DOHH2 (cell line): ENCODE data around the gene SYNDIG1L.

Experiments
- H3F3A ChIP-seq: fragments of 200-600 bp; sonication (generic), shearing (Covaris generic); 2 replicates; pipeline ENCODE4 v1.6.0; 2016; ENCODE audit warnings: antibody characterized with exemption, mild to moderate bottlenecking; ENCODE audit not compliant: control insufficient read depth, insufficient read depth
- H3K27ac ChIP-seq: fragments of 200-600 bp; sonication (generic); 2 replicates; pipeline ENCODE4 v1.5.1; 2014; ENCODE audit warnings: low read depth, mild to moderate bottlenecking, low read length, moderate library complexity
- H3K27me3 ChIP-seq: fragments of 200-600 bp; sonication (generic); 2 replicates; pipeline ENCODE4 v1.6.1; 2014; ENCODE audit warnings: mild to moderate bottlenecking, low read length, mixed read lengths; ENCODE audit not compliant: control insufficient read depth
- H3K36me3 ChIP-seq: fragments of 200-600 bp; sonication (generic); 2 replicates; pipeline ENCODE4 v1.6.1; 2014; ENCODE audit warnings: mild to moderate bottlenecking, low read length, moderate library complexity, mixed read lengths; ENCODE audit not compliant: control insufficient read depth
- H3K4me1 ChIP-seq: fragments of 200-600 bp; sonication (generic); 2 replicates; pipeline ENCODE4 v1.6.1; 2014; ENCODE audit warnings: mild to moderate bottlenecking, low read length, mixed read lengths; ENCODE audit not compliant: control insufficient read depth
- H3K4me2 ChIP-seq: fragments of 200-600 bp; sonication (generic); 2 replicates; pipeline ENCODE4 v1.6.0; 2014; ENCODE audit warnings: mild to moderate bottlenecking, low read length, moderate library complexity
- H3K4me3 ChIP-seq: fragments of 200-600 bp; sonication (generic); 2 replicates; pipeline ENCODE4 v1.5.1; 2014; ENCODE audit warnings: mild to moderate bottlenecking, low read length, mixed read lengths
- H3K79me2 ChIP-seq: fragments of 200-600 bp; sonication (generic); 2 replicates; pipeline ENCODE4 v1.6.1; 2014; ENCODE audit warnings: mild to moderate bottlenecking, low read length, mixed read lengths; ENCODE audit not compliant: control insufficient read depth
- H3K9me2 ChIP-seq: fragments of 200-600 bp; sonication (generic); replicated peaks from 2 replicates; pipeline ENCODE4 v1.6.1; 2014; ENCODE audit warnings: mild to moderate bottlenecking, low read length, mixed read lengths; ENCODE audit not compliant: control insufficient read depth
- H3K9me3 ChIP-seq: fragments of 200-600 bp; sonication (generic); 2 replicates; pipeline ENCODE4 v1.6.1; 2014; ENCODE audit warnings: antibody characterized with exemption, low read length, mixed read lengths; ENCODE audit not compliant: control insufficient read depth, insufficient read depth
- H4K20me1 ChIP-seq: fragments of 200-600 bp; sonication (generic); 2 replicates; pipeline ENCODE4 v1.6.0; 2014; ENCODE audit warnings: low read depth, mild to moderate bottlenecking, antibody characterized with exemption, low read length, moderate library complexity; ENCODE audit not compliant: control insufficient read depth, insufficient read depth
- EZH2phosphoT487 ChIP-seq: fragments of 200-600 bp; sonication (generic); IDR thresholded peaks from 2 replicates; pipeline ENCODE4 v1.6.1; 2017; ENCODE audit warnings: borderline replicate concordance, mild to moderate bottlenecking, antibody characterized with exemption, low read length, moderate library complexity, mixed read lengths
- TF ChIP-seq, protein P1 (sequence below): fragments of 200-600 bp; sonication (generic); IDR thresholded peaks from one replicate; pipeline ENCODE4 v1.5.1; 2014; ENCODE audit warnings: antibody characterized with exemption, mild to moderate bottlenecking, low read depth, low read length; ENCODE audit not compliant: poor library complexity, severe bottlenecking

Gene SYNDIG1L

DNA sequence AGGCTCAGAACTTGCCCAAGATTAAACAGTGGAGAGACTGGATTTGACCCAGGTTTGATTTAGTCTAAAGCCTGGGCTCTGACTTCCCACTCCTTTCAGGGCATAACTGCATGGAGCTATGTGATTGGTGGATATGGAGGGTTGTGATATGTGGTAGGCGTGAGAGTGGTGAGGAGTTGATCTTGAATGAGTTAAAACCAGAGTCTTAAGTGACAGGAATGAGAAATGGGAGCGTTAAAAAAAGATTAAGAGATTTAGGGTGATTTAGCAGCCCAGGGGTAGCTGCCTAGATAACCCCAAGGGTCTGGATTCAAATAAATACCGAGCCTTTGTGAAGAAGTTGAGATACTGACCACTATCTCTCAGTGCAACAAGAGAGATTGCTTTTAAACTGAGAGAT is 8.4 kb downstream of the SYNDIG1L start:
- Histone ChIP-seq H3K36me3 (no peaks in the 10 kb centered on the region), H3F3A (no peaks in the 10 kb centered on the region), H3K27ac (no peak overlapping the region), H3K9me2 (no peaks in the 10 kb centered on the region), H3K4me1 (no peaks in the 10 kb centered on the region), H3K79me2 (no peaks in the 10 kb centered on the region), H3K9me3 (no peaks in the 10 kb centered on the region), H3K4me2 (no peak overlapping the region), H3K4me3 (no peak overlapping the region), H3K27me3 (peaks cover 20% of the 10 kb centered on the region), H4K20me1 (peaks cover 5% of the 10 kb centered on the region; the same call in 1 of the 2 replicates)
- TF ChIP-seq EZH2phosphoT487, result no peak
- TF ChIP-seq, protein P1, sequence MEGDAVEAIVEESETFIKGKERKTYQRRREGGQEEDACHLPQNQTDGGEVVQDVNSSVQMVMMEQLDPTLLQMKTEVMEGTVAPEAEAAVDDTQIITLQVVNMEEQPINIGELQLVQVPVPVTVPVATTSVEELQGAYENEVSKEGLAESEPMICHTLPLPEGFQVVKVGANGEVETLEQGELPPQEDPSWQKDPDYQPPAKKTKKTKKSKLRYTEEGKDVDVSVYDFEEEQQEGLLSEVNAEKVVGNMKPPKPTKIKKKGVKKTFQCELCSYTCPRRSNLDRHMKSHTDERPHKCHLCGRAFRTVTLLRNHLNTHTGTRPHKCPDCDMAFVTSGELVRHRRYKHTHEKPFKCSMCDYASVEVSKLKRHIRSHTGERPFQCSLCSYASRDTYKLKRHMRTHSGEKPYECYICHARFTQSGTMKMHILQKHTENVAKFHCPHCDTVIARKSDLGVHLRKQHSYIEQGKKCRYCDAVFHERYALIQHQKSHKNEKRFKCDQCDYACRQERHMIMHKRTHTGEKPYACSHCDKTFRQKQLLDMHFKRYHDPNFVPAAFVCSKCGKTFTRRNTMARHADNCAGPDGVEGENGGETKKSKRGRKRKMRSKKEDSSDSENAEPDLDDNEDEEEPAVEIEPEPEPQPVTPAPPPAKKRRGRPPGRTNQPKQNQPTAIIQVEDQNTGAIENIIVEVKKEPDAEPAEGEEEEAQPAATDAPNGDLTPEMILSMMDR, result no peak

DNA sequence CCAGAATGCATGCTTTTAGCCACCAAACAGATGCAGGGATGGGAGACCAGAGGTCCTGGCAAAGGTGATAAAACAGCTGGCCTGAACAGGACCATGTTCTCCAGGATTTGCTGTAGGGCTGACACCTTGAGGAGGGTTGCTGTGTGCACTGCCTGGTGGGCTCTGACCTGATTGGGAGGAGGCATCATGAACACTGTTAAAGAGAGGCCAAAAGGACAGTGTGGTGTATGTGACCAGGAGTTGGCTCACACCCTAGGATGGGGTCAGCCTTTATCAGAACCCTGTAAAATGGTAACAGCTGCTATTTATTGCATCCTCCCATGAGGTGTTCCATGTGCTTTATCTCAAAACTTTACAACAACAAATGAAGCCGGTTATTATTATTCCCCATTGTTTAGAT is 8.8 kb downstream of the SYNDIG1L start:
- no peaks in the 10 kb centered on the region for H3K36me3 ChIP-seq
- no peak overlapping the region for H3K4me2 ChIP-seq
- TF ChIP-seq, protein P1, result no peak
- no peak for TF ChIP-seq EZH2phosphoT487
- H3K4me3 ChIP-seq, result no peak overlapping the region
- H3F3A ChIP-seq, result no peaks in the 10 kb centered on the region
- H3K4me1 ChIP-seq, result no peaks in the 10 kb centered on the region
- H3K27ac ChIP-seq, result no peak overlapping the region
- peaks cover 5% of the 10 kb centered on the region; the same call in 1 of the 2 replicates for H4K20me1 ChIP-seq
- peaks cover 20% of the 10 kb centered on the region for H3K27me3 ChIP-seq
- H3K9me3 ChIP-seq, result no peaks in the 10 kb centered on the region
- no peaks in the 10 kb centered on the region for H3K9me2 ChIP-seq
- no peaks in the 10 kb centered on the region for H3K79me2 ChIP-seq

DNA sequence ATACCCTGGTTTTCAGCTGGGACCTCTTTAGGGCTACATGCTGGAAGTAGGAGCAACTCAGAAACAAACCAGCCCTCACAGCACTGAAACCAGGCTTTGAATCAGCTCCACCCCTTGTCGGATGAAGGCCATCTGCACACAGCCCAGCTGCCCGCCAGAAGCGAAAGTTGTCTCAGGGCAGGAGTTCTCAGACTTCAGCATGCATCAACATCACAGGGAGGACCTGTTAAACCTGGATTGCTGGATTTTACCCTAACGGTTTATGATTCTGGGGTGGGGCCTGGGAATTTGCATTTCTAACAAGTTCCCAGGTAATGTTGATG is 10.9 kb downstream of the SYNDIG1L start:
- Histone ChIP-seq H3K4me3 (no peak overlapping the region), H3K4me2 (no peak overlapping the region), H3K9me2 (no peaks in the 10 kb centered on the region), H3K27me3 (peaks cover 20% of the 10 kb centered on the region), H3K36me3 (no peaks in the 10 kb centered on the region), H3K4me1 (no peaks in the 10 kb centered on the region), H4K20me1 (peaks cover 5% of the 10 kb centered on the region; the same call in 1 of the 2 replicates), H3F3A (no peaks in the 10 kb centered on the region), H3K27ac (no peak overlapping the region), H3K9me3 (no peaks in the 10 kb centered on the region), H3K79me2 (no peaks in the 10 kb centered on the region)
- no peak for TF ChIP-seq EZH2phosphoT487
- TF ChIP-seq, protein P1, result no peak
